SK-N-SH (cell line): Measurements from ENCODE around the gene XXYLT1. TPM values are rescaled to one million over a fixed set of nuclear protein-coding genes. Genes with fewer than 3 reads are reported as not detected.

ENCODE experiments used
- CTCF ChIA-PET: fragments of 300-600, 350-600 bp; formaldehyde crosslinking; extraction: SDS; loops from one replicate; lab custom pipeline; 2021; lab: Yijun Ruan, JAX
- POLR2A ChIA-PET: fragments of 350-600 bp; sonication (Branson Sonifier 250); formaldehyde crosslinking; extraction: SDS; loops from one replicate; lab custom pipeline; 2020; ENCODE audit warnings: antibody characterized with exemption, inconsistent platforms; lab: Yijun Ruan, JAX
- DNase-seq: peaks from one replicate; pipeline ENCODE4 v3.0.0; 2012
- H2AFZ ChIP-seq: fragments of 200-600 bp; sonication (generic); 2 replicates; pipeline ENCODE4 v1.8.1; 2016; ENCODE audit warnings: antibody characterized with exemption, mild to moderate bottlenecking, low read depth
- H3F3A ChIP-seq: fragments of 200-600 bp; sonication (generic); replicated peaks from 2 replicates; pipeline ENCODE3; 2016; ENCODE audit warnings: antibody characterized with exemption, mild to moderate bottlenecking; ENCODE audit not compliant: insufficient read depth
- H3K27ac ChIP-seq, 2 experiments: fragments of 200-500 bp in 1 of 2; fragments of 200-600 bp in 1 of 2; sonication (Bioruptor generic) in 1 of 2; sonication (generic), shearing (Covaris generic) in 1 of 2; 2 replicates each; pipeline versions ENCODE4 v1.5.1 to v1.6.1; 2014 to 2016; ENCODE audit warnings: low read depth in 2 of 2, inconsistent platforms in 1 of 2, low read length in 1 of 2, mild to moderate bottlenecking in 1 of 2, mixed read lengths in 1 of 2
- H3K27me3 ChIP-seq: fragments of 200-600 bp; sonication (generic), shearing (Covaris generic); 2 replicates; pipeline ENCODE4 v1.6.1; 2016; ENCODE audit warnings: mixed run types; ENCODE audit not compliant: insufficient read depth
- H3K36me3 ChIP-seq, 2 experiments: fragments of 200-500 bp in 1 of 2; fragments of 200-600 bp in 1 of 2; sonication (Bioruptor generic) in 1 of 2; sonication (generic) in 1 of 2; replicated peaks in 1 of 2; 2 replicates each; pipeline versions ENCODE3 to v1.5.1; 2014 to 2016; ENCODE audit warnings: low read length in 1 of 2, mild to moderate bottlenecking in 1 of 2; ENCODE audit not compliant: insufficient read depth in 2 of 2, control insufficient read depth in 1 of 2
- H3K4me1 ChIP-seq, 2 experiments: fragments of 200-500 bp in 1 of 2; fragments of 200-600 bp in 1 of 2; sonication (Bioruptor generic) in 1 of 2; sonication (generic), shearing (Covaris generic) in 1 of 2; 2 replicates each; pipeline versions ENCODE4 v1.5.1 to v1.6.1; 2014 to 2016; ENCODE audit warnings: low read depth in 1 of 2, low read length in 1 of 2, mixed run types in 1 of 2; ENCODE audit not compliant: insufficient read depth in 2 of 2, control insufficient read depth in 1 of 2
- H3K4me2 ChIP-seq: fragments of 200-600 bp; sonication (generic), shearing (Covaris generic); 2 replicates; pipeline ENCODE4 v1.6.1; 2017; ENCODE audit warnings: mixed run types
- H3K4me3 ChIP-seq, 2 experiments: fragments of 200-500 bp in 1 of 2; fragments of 200-600 bp in 1 of 2; sonication (Bioruptor generic) in 1 of 2; sonication (generic), shearing (Covaris generic) in 1 of 2; 2 replicates each; pipeline versions ENCODE4 v1.5.1 to v1.8.1; 2014 to 2016; ENCODE audit warnings: low read depth in 2 of 2, inconsistent platforms in 1 of 2, low read length in 1 of 2, mild to moderate bottlenecking in 1 of 2, mixed read lengths in 1 of 2, moderate library complexity in 1 of 2
- H3K79me2 ChIP-seq: fragments of 200-600 bp; sonication (generic); 2 replicates; pipeline ENCODE4 v1.8.1; 2017; ENCODE audit warnings: mild to moderate bottlenecking; ENCODE audit not compliant: insufficient read depth
- H3K9ac ChIP-seq: fragments of 200-600 bp; sonication (generic); 2 replicates; pipeline ENCODE4 v1.6.1; 2017; ENCODE audit warnings: mixed run types
- H3K9me2 ChIP-seq: fragments of 200-600 bp; sonication (generic); 2 replicates; pipeline ENCODE4 v1.6.1; 2017; ENCODE audit warnings: mixed run types
- H3K9me3 ChIP-seq: fragments of 200-600 bp; sonication (generic); 2 replicates; pipeline ENCODE4 v1.6.1; 2017; ENCODE audit warnings: mixed run types, mild to moderate bottlenecking, moderate library complexity
- H4K20me1 ChIP-seq: fragments of 200-600 bp; sonication (generic); 2 replicates; pipeline ENCODE4 v1.6.1; 2017; ENCODE audit warnings: mild to moderate bottlenecking, mixed run types; ENCODE audit not compliant: insufficient read depth
- CHD2 ChIP-seq: fragments of 150-350 bp; IDR thresholded peaks from 2 replicates; pipeline ENCODE4 v1.6.1; 2018; ENCODE audit warnings: low read length; ENCODE audit not compliant: partially characterized antibody
- CTCF ChIP-seq: fragments of 200-600 bp; sonication (generic); IDR thresholded peaks from 2 replicates; pipeline ENCODE4 v1.6.1; 2017; ENCODE audit warnings: antibody characterized with exemption, mild to moderate bottlenecking, moderate library complexity
- ELF1 ChIP-seq: IDR thresholded peaks from 2 replicates; pipeline ENCODE4 v1.4.0; 2012
- EP300 ChIP-seq, 2 experiments: IDR thresholded peaks; 2 replicates each; pipeline versions ENCODE4 v1.4.0 to v1.6.1; 2012; ENCODE audit warnings: borderline replicate concordance in 1 of 2, low read depth in 1 of 2, low read length in 1 of 2
- EZH2phosphoT487 ChIP-seq: fragments of 200-600 bp; sonication (generic); IDR thresholded peaks from 2 replicates; pipeline ENCODE4 v1.6.1; 2017; ENCODE audit warnings: low read depth, mixed run types, mild to moderate bottlenecking, antibody characterized with exemption, moderate library complexity, borderline replicate concordance
- GATA2 ChIP-seq: sonication (generic); formaldehyde crosslinking; IDR thresholded peaks from 2 replicates; pipeline ENCODE4 v1.5.0; 2020; ENCODE audit warnings: mild to moderate bottlenecking, missing genetic modification reagents
- JUND ChIP-seq: IDR thresholded peaks from 2 replicates; pipeline ENCODE4 v1.4.0; 2012
- MAX ChIP-seq: IDR thresholded peaks from 2 replicates; pipeline ENCODE4 v1.4.0; 2012; ENCODE audit warnings: low read depth
- MEF2A ChIP-seq: IDR thresholded peaks from 2 replicates; pipeline ENCODE4 v1.4.0; 2012; ENCODE audit warnings: low read depth, borderline replicate concordance
- MXI1 ChIP-seq: IDR thresholded peaks from 2 replicates; pipeline ENCODE4 v1.6.1; 2012; ENCODE audit warnings: mild to moderate bottlenecking, low read depth, low read length, improper control_type of control experiment
- NFIC ChIP-seq: IDR thresholded peaks from 2 replicates; pipeline ENCODE4 v1.4.0; 2012; ENCODE audit warnings: borderline replicate concordance
- POLR2AphosphoS5 ChIP-seq: IDR thresholded peaks from 2 replicates; pipeline ENCODE4 v1.6.1; 2012; ENCODE audit warnings: low read depth, low read length
- REST ChIP-seq: IDR thresholded peaks from 2 replicates; pipeline ENCODE4 v1.6.1; 2012; ENCODE audit warnings: mild to moderate bottlenecking, low read depth, low read length, moderate library complexity
- TAF1 ChIP-seq: IDR thresholded peaks from 2 replicates; pipeline ENCODE4 v1.6.1; 2012; ENCODE audit warnings: low read depth, mild to moderate bottlenecking, low read length, moderate library complexity, borderline replicate concordance
- TCF12 ChIP-seq: IDR thresholded peaks from 2 replicates; pipeline ENCODE4 v1.4.0; 2012
- TEAD4 ChIP-seq: IDR thresholded peaks from 2 replicates; pipeline ENCODE4 v1.4.0; 2012; ENCODE audit warnings: mild to moderate bottlenecking, borderline replicate concordance; ENCODE audit not compliant: insufficient read depth
- USF1 ChIP-seq: IDR thresholded peaks from 2 replicates; pipeline ENCODE4 v1.4.0; 2012; ENCODE audit warnings: low read depth, borderline replicate concordance
- USF2 ChIP-seq: fragments of 150-350 bp; IDR thresholded peaks from 2 replicates; pipeline ENCODE4 v1.6.1; 2017; ENCODE audit warnings: antibody characterized with exemption, low read length, low read depth, borderline replicate concordance
- ZBTB33 ChIP-seq: IDR thresholded peaks from 2 replicates; pipeline ENCODE4 v1.4.0; 2012; ENCODE audit warnings: low read depth, borderline replicate concordance
- WGBS: methylation state at CpG from one replicate; pipeline ENCODE4 v1.1.6; 2017; ENCODE audit warnings: low lambda C conversion rate; 5-methylcytosine and 5-hydroxymethylcytosine counted together
- polyA plus RNA-seq, 3 experiments: library from polyadenylated mRNA; depleted of rRNA; stranded (reverse); fragments of >200 nt; gene quantifications; 2 replicates each; pipeline ENCODE4 v1.2.3, GENCODE V29; 2012

XXYLT1 gene
- polyA plus RNA-seq, 1 of the 3 experiments (the other 2 are of a cell fraction): 22.6 TPM

GRCh38 chr3:195183071-195183776 lies 87.7 kb downstream of the XXYLT1 start:
- Histone ChIP-seq H2AFZ (no peak overlapping the region), H3K9me3 (no peaks in the 10 kb centered on the region), H3K9ac (no peak overlapping the region), H3K27ac (no peak overlapping the region; a peak in 1 of 4 replicates), H3K4me3 (no peak overlapping the region), H4K20me1 (no peaks in the 10 kb centered on the region), H3K4me1 (peaks cover 50 to 60% of the 10 kb centered on the region in 2 experiments), H3F3A (peaks cover 10% of the 10 kb centered on the region), H3K4me2 (no peak overlapping the region), H3K36me3 (no peaks in the 10 kb centered on the region), H3K9me2 (no peaks in the 10 kb centered on the region), H3K79me2 (peaks cover 10% of the 10 kb centered on the region; the same call in 1 of the 2 replicates), H3K27me3 (no peaks in the 10 kb centered on the region)
- POLR2A ChIA-PET: no interaction called here
- 88% methylated on average over 9 of the region's 9 CpGs for WGBS
- CTCF ChIA-PET: interaction anchor here (1.0 kb wide), 1 partner anchor 12 kb away, joined by 3 read pairs; no protein-coding TSS in a partner anchor
- DNase-seq: no peak
- TF ChIP-seq NFIC (no peak), CTCF (no peak), USF2 (no peak), GATA2 (CRISPR knock-in tag) (no peak; the same call in 1 of the 2 replicates), TCF12 (no peak), JUND (no peak), ELF1 (no peak), ZBTB33 (no peak), MAX (no peak), CHD2 (no peak), TAF1 (no peak), MXI1 (no peak), TEAD4 (no peak), MEF2A (no peak), EZH2phosphoT487 (no peak), POLR2AphosphoS5 (no peak), EP300 (IDR thresholded peaks at IDR 0.05; ENCODE audit: borderline replicate concordance in 1 of 2, low read depth in 1 of 2, low read length in 1 of 2) (no peak), REST (no peak), USF1 (no peak)
